GM19239 (cell line): ENCODE results near the gene ITIH4.
A peak's percentile ranks its signal among the peaks of the same experiment; 100 is the strongest.
"Not testable (repeated sequence)": the region's sequence is repeated elsewhere in the genome, so short reads cannot be mapped to it uniquely, and the experiment has no call there.

ENCODE experiments used
- DNase-seq: peaks from one replicate; pipeline ENCODE4 v3.0.0; 2011; ENCODE audit warnings: low spot score; ENCODE audit not compliant: insufficient read length
- FAIRE-seq: peaks from 2 replicates; lab custom pipeline; 2011; peaks lifted over from hg19 to GRCh38; lab: Jason Lieb, UNC

ITIH4 gene

GRCh38 chr3:52787672-52788625, 42.5 kb downstream of the ITIH4 start:
- DNase-seq = no peak
- no peak for FAIRE-seq

- FAIRE-seq = no peak
- DNase-seq = no peak
These were observed 43.2 kb downstream of the ITIH4 start for GRCh38 chr3:52787246-52787645.

- no peak for DNase-seq
- no peak for FAIRE-seq
These were observed 43.9 kb downstream of the ITIH4 start for GRCh38 chr3:52786330-52787215.

GRCh38 chr3:52784931-52785590, 45.4 kb downstream of the ITIH4 start:
- FAIRE-seq (no peak), DNase-seq (no peak)

- DNase-seq (no peak), FAIRE-seq (no peak)
These were observed 46.4 kb downstream of the ITIH4 start for GRCh38 chr3:52784021-52784621.

GRCh38 chr3:52783211-52783555, 47.3 kb downstream of the ITIH4 start:
- DNase-seq (no peak), FAIRE-seq (no peak)

GRCh38 chr3:52782412-52783210, 47.9 kb downstream of the ITIH4 start:
- FAIRE-seq (no peak), DNase-seq (no peak)

GRCh38 chr3:52781741-52782140, 48.7 kb downstream of the ITIH4 start:
- DNase-seq = no peak
- no peak for FAIRE-seq

- FAIRE-seq = no peak
- no peak for DNase-seq
These were observed 50.5 kb downstream of the ITIH4 start for GRCh38 chr3:52779837-52780585.

GRCh38 chr3:52779011-52779836, 51.2 kb downstream of the ITIH4 start:
- FAIRE-seq (peak; percentile 91), DNase-seq (no peak)

- DNase-seq = no peak
- no peak for FAIRE-seq
These were observed 52.3 kb downstream of the ITIH4 start for GRCh38 chr3:52777959-52778805.

- FAIRE-seq = no peak
- no peak for DNase-seq
These were observed 53.1 kb downstream of the ITIH4 start, which contains the start of gene ITIH1 for GRCh38 chr3:52777127-52777958. ITIH1 (plus strand) TSS chr3:52777599; CDS start chr3:52777616, 17 bp downstream.

GRCh38 chr3:52776486-52776885, 54.0 kb downstream of the ITIH4 start:
- not testable (repeated sequence) for FAIRE-seq, DNase-seq

GRCh38 chr3:52775877-52776276, 54.6 kb downstream of the ITIH4 start:
- no peak for FAIRE-seq
- no peak for DNase-seq

GRCh38 chr3:52774901-52775864, 55.3 kb downstream of the ITIH4 start:
- FAIRE-seq = no peak
- no peak for DNase-seq
